ENCODE results near the gene SLC43A3. TPM values are rescaled to one million over a fixed set of nuclear protein-coding genes. Genes with fewer than 3 reads are reported as not detected.

Gene SLC43A3
- total RNA-seq, 4 donors from 2014 or later = 40.9 to 75.9 (median 60.0) TPM

DNA sequence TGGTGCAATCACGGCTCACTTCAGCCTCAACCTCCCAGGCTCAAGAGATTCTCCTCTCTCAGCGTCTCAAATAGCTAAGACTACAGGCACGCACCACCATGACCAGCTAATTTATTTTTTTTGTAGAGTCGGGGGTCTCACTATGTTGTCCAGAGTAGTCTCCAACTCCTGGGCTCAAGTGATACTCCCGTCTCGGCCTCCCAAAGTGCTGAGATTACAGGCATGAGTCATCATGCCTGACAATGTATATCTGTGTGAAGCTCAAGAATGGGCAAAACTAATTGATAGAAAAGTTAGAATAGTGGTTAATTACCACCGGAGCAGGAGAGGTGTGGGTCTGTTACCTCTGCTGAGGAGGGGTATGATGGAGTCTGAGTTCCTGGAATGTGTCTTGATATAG is 9.1 kb upstream of the SLC43A3 start:
- WGBS, 2 donors (ENCODE audit: low coverage in 1 of 2) = 86 to 90% methylated on average over 4 to 5 of the region's 7 CpGs
- no peak overlapping the region for H3K4me3 ChIP-seq
- no peak for ATAC-seq

GRCh38 chr11:57434640-57435546 is 8.0 kb upstream of the SLC43A3 start:
- WGBS, 2 donors (ENCODE audit: low coverage in 1 of 2) = 62 to 64% methylated on average over 11 to 14 of the region's 15 CpGs

More for the DNA sequence above, 9.1 kb upstream of the SLC43A3 start:
- Histone ChIP-seq H3K4me1 (peaks cover 6 to 32% (median 8%) of the 10 kb centered on the region in 3 donors), H3K27me3 (no peaks in the 10 kb centered on the region), H3K9me3 (no peaks in the 10 kb centered on the region), H3K27ac (no peak overlapping the region), H3K36me3 (no peaks in the 10 kb centered on the region)
- TF ChIP-seq EP300 (IDR thresholded peaks at IDR 0.05) = no peak
- no peak for TF ChIP-seq CTCF (IDR thresholded peaks at IDR 0.05)
- no peak for TF ChIP-seq POLR2AphosphoS5 (IDR thresholded peaks at IDR 0.05)
- TF ChIP-seq POLR2A (IDR thresholded peaks at IDR 0.05) = no peak

GRCh38 chr11:57432714-57433163 is 5.8 kb upstream of the SLC43A3 start:
- peaks cover 10 to 58% (median 15%) of the 10 kb centered on the region in 3 donors for H3K4me1 ChIP-seq

More at GRCh38 chr11:57434640-57435546, 8.0 kb upstream of the SLC43A3 start:
- Histone ChIP-seq H3K4me3 (no peak overlapping the region), H3K9me3 (no peaks in the 10 kb centered on the region), H3K27me3 (no peaks in the 10 kb centered on the region), H3K36me3 (no peaks in the 10 kb centered on the region), H3K4me1 (peaks cover 6 to 36% (median 8%) of the 10 kb centered on the region in 3 donors), H3K27ac (peak overlapping the region; percentile 53 to 67 (median 56))
- no peak for TF ChIP-seq EP300 (IDR thresholded peaks at IDR 0.05)
- TF ChIP-seq CTCF (IDR thresholded peaks at IDR 0.05) = no peak
- peak; percentile 93 for TF ChIP-seq POLR2AphosphoS5 (IDR thresholded peaks at IDR 0.05)
- no peak for TF ChIP-seq POLR2A (IDR thresholded peaks at IDR 0.05)
- peak; percentile 96 for ATAC-seq

GRCh38 chr11:57432149-57432561 is 5.2 kb upstream of the SLC43A3 start:
- no peak for TF ChIP-seq POLR2AphosphoS5 (IDR thresholded peaks at IDR 0.05)
- no peak for TF ChIP-seq CTCF (IDR thresholded peaks at IDR 0.05)
- TF ChIP-seq POLR2A (IDR thresholded peaks at IDR 0.05) = no peak
- TF ChIP-seq EP300 (IDR thresholded peaks at IDR 0.05) = no peak
- H3K36me3 ChIP-seq = no peaks in the 10 kb centered on the region
- 29 to 50% methylated on average over 4 to 5 of the region's 5 CpGs for WGBS, 2 donors (ENCODE audit: low coverage in 1 of 2)
- H3K4me1 ChIP-seq = peaks cover 13 to 63% (median 19%) of the 10 kb centered on the region in 3 donors
- H3K9me3 ChIP-seq = no peaks in the 10 kb centered on the region
- ATAC-seq = no peak
- H3K27ac ChIP-seq = peak overlapping the region in 2 of 4 donors; percentile 5 to 14
- no peaks in the 10 kb centered on the region for H3K27me3 ChIP-seq
- H3K4me3 ChIP-seq = no peak overlapping the region

More at GRCh38 chr11:57432714-57433163, 5.8 kb upstream of the SLC43A3 start:
- Histone ChIP-seq H3K27me3 (no peaks in the 10 kb centered on the region), H3K36me3 (no peaks in the 10 kb centered on the region), H3K27ac (peak overlapping the region in 2 of 4 donors; percentile 5 to 14), H3K4me3 (no peak overlapping the region), H3K9me3 (no peaks in the 10 kb centered on the region)
- WGBS, 2 donors (ENCODE audit: low coverage in 1 of 2) = 57% methylated on average over 1 of the region's 7 CpGs; no CpG with 5 or more reads in 1 of the 2 donors
- TF ChIP-seq POLR2A (IDR thresholded peaks at IDR 0.05) (no peak), CTCF (IDR thresholded peaks at IDR 0.05) (no peak), EP300 (IDR thresholded peaks at IDR 0.05) (no peak), POLR2AphosphoS5 (IDR thresholded peaks at IDR 0.05) (no peak)
- ATAC-seq = no peak

All from gastroesophageal sphincter (tissue), 4 donors.